WTC11 (cell line): ENCODE results near the gene SEMA5B. TPM values are rescaled to one million over a fixed set of nuclear protein-coding genes. Genes with fewer than 3 reads are reported as not detected.

ENCODE experiments used
- ATAC-seq: fragments of 200-7000 bp; cut with Tn5 transposase; 2 replicates; pipeline ENCODE4 v1.10.0; 2021; ENCODE audit warnings: mild to moderate bottlenecking, moderate library complexity
- CTCF ChIA-PET: fragments of 300-600 bp; sonication (Branson Sonifier 250); formaldehyde crosslinking; loops from one replicate; lab custom pipeline; 2021; ENCODE audit warnings: antibody characterized with exemption; lab: Charles Lee
- POLR2A ChIA-PET: fragments of 350-600 bp; sonication (Branson Sonifier 250); formaldehyde crosslinking; loops from one replicate; lab custom pipeline; 2021; ENCODE audit warnings: antibody characterized with exemption; lab: Charles Lee
- DNase-seq: peaks from one replicate; pipeline ENCODE4 v3.0.0; 2021; ENCODE audit warnings: low spot score
- H3K27ac Mint-ChIP-seq: 2 replicates; pipeline ENCODE4 v1.8.0; 2021; ENCODE audit warnings: mixed read lengths
- H3K27me3 Mint-ChIP-seq: 2 replicates; pipeline ENCODE4 v1.8.0; 2021; ENCODE audit warnings: low read depth, mild to moderate bottlenecking, moderate library complexity, mixed read lengths
- H3K36me3 Mint-ChIP-seq: 2 replicates; pipeline ENCODE4 v1.8.0; 2021; ENCODE audit warnings: mixed read lengths
- H3K4me1 Mint-ChIP-seq: 2 replicates; pipeline ENCODE4 v1.8.0; 2022; ENCODE audit warnings: mixed read lengths
- H3K4me3 Mint-ChIP-seq: 2 replicates; pipeline ENCODE4 v1.8.0; 2021; ENCODE audit warnings: mild to moderate bottlenecking, moderate library complexity, mixed read lengths
- H3K9me3 Mint-ChIP-seq: 2 replicates; pipeline ENCODE4 v1.8.0; 2021; ENCODE audit warnings: mixed read lengths
- ATF1 ChIP-seq: sonication (generic); formaldehyde crosslinking; IDR thresholded peaks from 2 replicates; pipeline ENCODE4 v1.8.1; 2023; ENCODE audit warnings: mild to moderate bottlenecking, moderate library complexity, missing genetic modification reagents
- ATF6 ChIP-seq: sonication (generic); formaldehyde crosslinking; IDR thresholded peaks from 2 replicates; pipeline ENCODE4 v1.8.1; 2023; ENCODE audit warnings: mild to moderate bottlenecking, missing genetic modification reagents
- CREB1 ChIP-seq: sonication (generic); formaldehyde crosslinking; IDR thresholded peaks from 2 replicates; pipeline ENCODE4 v1.8.0; 2023; ENCODE audit warnings: mild to moderate bottlenecking, missing genetic modification reagents
- ERG ChIP-seq: fragments of 250-450 bp; sonication (Bioruptor Pico); IDR thresholded peaks from 2 replicates; pipeline ENCODE4 v1.8.0; 2021; ENCODE audit warnings: mild to moderate bottlenecking
- ESRRA ChIP-seq: sonication (generic); formaldehyde crosslinking; IDR thresholded peaks from 2 replicates; pipeline ENCODE4 v1.8.1; 2022; ENCODE audit warnings: mild to moderate bottlenecking, missing genetic modification reagents, borderline replicate concordance
- FOXK1 ChIP-seq: sonication (generic); formaldehyde crosslinking; IDR thresholded peaks from 2 replicates; pipeline ENCODE4 v1.8.0; 2022; ENCODE audit warnings: mild to moderate bottlenecking, moderate library complexity, missing genetic modification reagents
- FOXP1 ChIP-seq: sonication (generic); formaldehyde crosslinking; IDR thresholded peaks from 2 replicates; pipeline ENCODE4 v1.8.0; 2022; ENCODE audit warnings: missing genetic modification reagents, mild to moderate bottlenecking, moderate library complexity, borderline replicate concordance
- GTF2I ChIP-seq: fragments of 250-450 bp; sonication (Bioruptor Pico); conservative IDR thresholded peaks from 2 replicates; pipeline ENCODE4 v1.4.0; 2021; ENCODE audit warnings: mild to moderate bottlenecking
- HMGA2 ChIP-seq: fragments of 250-450 bp; sonication (Bioruptor Pico); IDR thresholded peaks from 2 replicates; pipeline ENCODE4 v1.4.0; 2021; ENCODE audit warnings: mild to moderate bottlenecking, moderate library complexity
- KAT7 ChIP-seq: sonication (generic); formaldehyde crosslinking; IDR thresholded peaks from 2 replicates; pipeline ENCODE4 v1.8.1; 2023; ENCODE audit warnings: missing genetic modification reagents, mild to moderate bottlenecking, borderline replicate concordance
- MAX ChIP-seq: sonication (generic); formaldehyde crosslinking; IDR thresholded peaks from 2 replicates; pipeline ENCODE4 v1.8.0; 2022; ENCODE audit warnings: mild to moderate bottlenecking, missing genetic modification reagents
- MXD4 ChIP-seq: fragments of 250-450 bp; sonication (Bioruptor Pico); IDR thresholded peaks from 2 replicates; pipeline ENCODE4 v1.8.0; 2021; ENCODE audit warnings: mild to moderate bottlenecking, moderate library complexity, borderline replicate concordance
- NR2C2 ChIP-seq: sonication (generic); formaldehyde crosslinking; IDR thresholded peaks from 2 replicates; pipeline ENCODE4 v1.8.0; 2022; ENCODE audit warnings: mild to moderate bottlenecking, missing genetic modification reagents
- PRRX2 ChIP-seq: fragments of 250-450 bp; sonication (Bioruptor Pico); IDR thresholded peaks from 2 replicates; pipeline ENCODE4 v1.8.0; 2021; ENCODE audit warnings: mild to moderate bottlenecking
- RELA ChIP-seq: sonication (generic); formaldehyde crosslinking; IDR thresholded peaks from 2 replicates; pipeline ENCODE4 v1.8.1; 2022; ENCODE audit warnings: missing genetic modification reagents, mild to moderate bottlenecking, borderline replicate concordance
- TCF7 ChIP-seq: sonication (generic); formaldehyde crosslinking; IDR thresholded peaks from 2 replicates; pipeline ENCODE4 v1.8.0; 2022; ENCODE audit warnings: mild to moderate bottlenecking, low read depth, missing genetic modification reagents, moderate library complexity
- TEAD4 ChIP-seq: sonication (generic); formaldehyde crosslinking; IDR thresholded peaks from 2 replicates; pipeline ENCODE4 v1.8.0; 2022; ENCODE audit warnings: mild to moderate bottlenecking, missing genetic modification reagents
- TP53 ChIP-seq: sonication (generic); formaldehyde crosslinking; IDR thresholded peaks from 2 replicates; pipeline ENCODE4 v1.8.1; 2023; ENCODE audit warnings: mild to moderate bottlenecking, missing genetic modification reagents
- ZNF138 ChIP-seq: sonication (generic); formaldehyde crosslinking; conservative IDR thresholded peaks from 2 replicates; pipeline ENCODE4 v1.8.1; 2022; ENCODE audit warnings: mild to moderate bottlenecking, moderate library complexity, missing genetic modification reagents
- ZNF219 ChIP-seq: sonication (generic); formaldehyde crosslinking; IDR thresholded peaks from 2 replicates; pipeline ENCODE4 v1.8.0; 2023; ENCODE audit warnings: missing genetic modification reagents, mild to moderate bottlenecking, borderline replicate concordance
- ZNF317 ChIP-seq: sonication (generic); formaldehyde crosslinking; IDR thresholded peaks from 2 replicates; pipeline ENCODE4 v1.8.1; 2023; ENCODE audit warnings: low read depth, mild to moderate bottlenecking, moderate library complexity, missing genetic modification reagents, borderline replicate concordance
- ZNF423 ChIP-seq: fragments of 250-450 bp; sonication (Bioruptor Pico); IDR thresholded peaks from 2 replicates; pipeline ENCODE4 v2.1.2; 2022; ENCODE audit warnings: mild to moderate bottlenecking, moderate library complexity
- ZNF425 ChIP-seq: fragments of 250-450 bp; sonication (Bioruptor Pico); conservative IDR thresholded peaks from 2 replicates; pipeline ENCODE4 v1.9.0; 2021; ENCODE audit warnings: mild to moderate bottlenecking
- ZNF532 ChIP-seq: fragments of 250-450 bp; sonication (Bioruptor Pico); IDR thresholded peaks from 2 replicates; pipeline ENCODE4 v1.9.0; 2021; ENCODE audit warnings: mild to moderate bottlenecking, borderline replicate concordance
- ZSCAN18 ChIP-seq: fragments of 250-450 bp; sonication (Bioruptor Pico); IDR thresholded peaks from 2 replicates; pipeline ENCODE4 v2.1.2; 2022; ENCODE audit warnings: mild to moderate bottlenecking, moderate library complexity
- total RNA-seq: library from RNA; stranded (reverse); gene quantifications from 3 replicates; pipeline ENCODE4 v1.2.3, GENCODE V29; 2021

The SEMA5B gene
- total RNA-seq, 1 experiment from 2014 or later, result 20.7 TPM

GRCh38 chr3:123021996-123022510, 5.5 kb downstream of the SEMA5B start:
- TF ChIP-seq GTF2I (CRISPR knock-in tag), result no peak
- TF ChIP-seq ZNF219, result no peak
- TF ChIP-seq FOXP1 (CRISPR knock-in tag), result no peak
- TF ChIP-seq KAT7, result no peak
- TF ChIP-seq ZNF317 (CRISPR knock-in tag), result no peak
- no peak for TF ChIP-seq ESRRA (CRISPR knock-in tag)
- TF ChIP-seq CREB1 (CRISPR knock-in tag), result no peak
- no peak for TF ChIP-seq FOXK1
- TF ChIP-seq, all 79 proteins: peak for 0
- peaks cover 28% of the 10 kb centered on the region for H3K27me3 Mint-ChIP-seq
- H3K4me1 Mint-ChIP-seq, result peaks cover 55% of the 10 kb centered on the region
- ChIA-PET POLR2A (interaction anchor here (1.8 kb wide), 1 partner anchor 46 kb away, joined by 5 read pairs; the partner anchor contains the start of gene PDIA5), CTCF (interaction anchor here (0.9 to 1.9 kb wide), 12 partner anchors 12 to 267 kb away, joined by 3 to 18 read pairs (median 5); partner anchors contain the start of gene PDIA5)
- peak overlapping the region; percentile 39 for H3K4me3 Mint-ChIP-seq
- H3K36me3 Mint-ChIP-seq, result peaks cover 3% of the 10 kb centered on the region; the same call in 1 of the 2 replicates
- H3K9me3 Mint-ChIP-seq, result no peaks in the 10 kb centered on the region; the same call in 1 of the 2 replicates
- DNase-seq (no peak), ATAC-seq (no peak)
- peak overlapping the region; percentile 77; the same call in 1 of the 2 replicates for H3K27ac Mint-ChIP-seq

GRCh38 chr3:123021388-123021787, 6.2 kb downstream of the SEMA5B start:
- H3K36me3 Mint-ChIP-seq, result peaks cover 3% of the 10 kb centered on the region; the same call in 1 of the 2 replicates
- H3K9me3 Mint-ChIP-seq, result no peaks in the 10 kb centered on the region; the same call in 1 of the 2 replicates
- H3K4me1 Mint-ChIP-seq, result peaks cover 55% of the 10 kb centered on the region
- ChIA-PET POLR2A (interaction anchor here (0.9 to 1.8 kb wide), 2 partner anchors 14 to 46 kb away, joined by 3 to 5 read pairs; partner anchors contain the start of gene PDIA5), CTCF (interaction anchor here (0.9 to 1.9 kb wide), 13 partner anchors 12 to 266 kb away, joined by 3 to 18 read pairs (median 5); partner anchors contain the start of gene PDIA5)
- H3K4me3 Mint-ChIP-seq, result peak overlapping the region; percentile 39
- peaks cover 27% of the 10 kb centered on the region for H3K27me3 Mint-ChIP-seq
- ATAC-seq (peak; percentile 45), DNase-seq (no peak)
- peak overlapping the region; percentile 77 for H3K27ac Mint-ChIP-seq
- TF ChIP-seq HMGA2, result no peak
- no peak for TF ChIP-seq ZNF138 (CRISPR knock-in tag)
- no peak for TF ChIP-seq RELA
- no peak for TF ChIP-seq TCF7 (CRISPR knock-in tag)
- no peak for TF ChIP-seq ATF6
- TF ChIP-seq ATF1 (CRISPR knock-in tag), result no peak
- no peak for TF ChIP-seq MAX
- TF ChIP-seq ZSCAN18, result no peak
- TF ChIP-seq NR2C2 (CRISPR knock-in tag), result no peak
- no peak for TF ChIP-seq PRRX2
- TF ChIP-seq ZNF423, result no peak
- TF ChIP-seq ZNF532 (CRISPR knock-in tag), result no peak
- TF ChIP-seq ERG (CRISPR knock-in tag), result no peak
- no peak for TF ChIP-seq MXD4 (CRISPR knock-in tag)
- no peak for TF ChIP-seq ZNF425 (CRISPR knock-in tag)
- TF ChIP-seq TEAD4 (CRISPR knock-in tag), result no peak
- TF ChIP-seq TP53, result no peak
